ENCODE data around the gene LRMDA. TPM values are rescaled to one million over a fixed set of nuclear protein-coding genes. Genes with fewer than 3 reads are reported as not detected.

Gene LRMDA
- total and polyA plus RNA-seq, 2 of the 4 experiments (the other 2 are of a cell fraction), result 0.07 TPM; not detected in 1

DNA sequence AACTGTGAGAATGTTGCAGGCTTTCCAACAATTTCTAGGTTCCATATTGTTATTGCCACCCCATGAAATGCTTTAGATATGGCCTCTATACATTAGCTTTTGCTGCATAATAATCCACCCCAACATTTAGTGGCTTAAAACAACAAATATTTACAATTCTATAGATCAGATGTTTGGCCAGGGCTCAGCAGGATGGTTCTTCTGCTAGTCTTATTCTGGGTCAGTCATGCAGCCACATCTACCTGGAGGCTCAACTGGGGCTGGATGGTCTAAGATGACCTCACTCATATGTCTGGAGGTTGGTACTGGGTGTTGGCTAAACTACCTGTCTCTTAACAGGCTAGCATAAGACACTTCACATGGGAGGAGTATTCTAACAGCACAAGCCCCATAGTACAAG lies 607.3 kb downstream of the LRMDA start:
- no peak overlapping the region for H2BK5ac ChIP-seq (ENCODE audit: low read depth, low read length, poor library complexity, severe bottlenecking)
- CTCF ChIA-PET, result no interaction called here
- H3K23ac ChIP-seq (ENCODE audit: low read depth, low read length), result no peak overlapping the region
- no peak overlapping the region for H3K14ac ChIP-seq (replicated peaks; ENCODE audit: low read depth, low read length)
- H2AK9ac ChIP-seq (replicated peaks; ENCODE audit: low read depth, low read length, poor library complexity), result no peak overlapping the region
- H3K9me3 ChIP-seq (ENCODE audit: control insufficient read depth, insufficient read depth, low read length), result peaks cover 2% of the 10 kb centered on the region
- ATAC-seq (ENCODE audit: low read depth) (no peak), DNase-seq (no peak)
- intact Hi-C loops (cut with micrococcal nuclease), result loop anchor here (5.0 to 10.0 kb wide), 2 partner anchors 949 to 1076 kb away; no protein-coding TSS in a partner anchor
- no peak overlapping the region for H2BK120ac ChIP-seq (ENCODE audit: low read depth, low read length)
- H2BK20ac ChIP-seq (ENCODE audit: low read depth, low read length), result no peak overlapping the region
- no peaks in the 10 kb centered on the region for H3K79me1 ChIP-seq (ENCODE audit: low read depth in 1 of 2, low read length in 2 of 2)
- no peak overlapping the region for H3K56ac ChIP-seq (ENCODE audit: extremely low read depth, insufficient read depth, low read length)
- TF ChIP-seq NFE2L2 (IDR thresholded peaks at IDR 0.05; ENCODE audit: low read depth, low read length) (no peak), CEBPB (IDR thresholded peaks at IDR 0.05; ENCODE audit: low read depth, low read length) (no peak), CTCF (conservative IDR thresholded peaks at IDR 0.05; ENCODE audit: low read depth, low read length) (no peak), RAD21 (IDR thresholded peaks at IDR 0.05; ENCODE audit: low read length) (no peak)
- no peak overlapping the region for H3K4me2 ChIP-seq (ENCODE audit: low read depth, low read length)
- no peaks in the 10 kb centered on the region for H3K36me3 ChIP-seq (ENCODE audit: control insufficient read depth, insufficient read depth, low read length)
- in situ Hi-C loops (cut with MboI; ENCODE audit: low sequenced_read_pairs), result loop anchor here (10.0 to 25.0 kb wide), 2 partner anchors 506 to 626 kb away; partner anchors contain the start of gene ZNF503
- no peak overlapping the region for H2AK5ac ChIP-seq (ENCODE audit: low read depth, low read length)
- no peak overlapping the region for H4K8ac ChIP-seq (ENCODE audit: low read depth in 2 of 2, low read length in 2 of 2)
- no peaks in the 10 kb centered on the region for H3K4me1 ChIP-seq (ENCODE audit: control insufficient read depth, insufficient read depth, low read length)
- H4K5ac ChIP-seq (ENCODE audit: low read depth, low read length), result no peak overlapping the region
- BruUV-seq (replicated peaks), result no TSS peak
- H2AFZ ChIP-seq (replicated peaks; ENCODE audit: low read length, poor library complexity), result no peak overlapping the region
- peaks cover 2% of the 10 kb centered on the region; the same call in 1 of the 2 replicates for H3K9me1 ChIP-seq (ENCODE audit: insufficient read depth, low read length)
- POLR2A ChIA-PET (ENCODE audit: unreplicated experiment), result no interaction called here
- H3K4ac ChIP-seq (ENCODE audit: low read depth, low read length), result no peak overlapping the region
- no peaks in the 10 kb centered on the region; the same call in 1 of the 2 replicates for H3K27me3 ChIP-seq (ENCODE audit: control insufficient read depth, insufficient read depth, low read length)
- H3K18ac ChIP-seq (ENCODE audit: low read depth, low read length), result no peak overlapping the region
- dilution Hi-C loops (cut with HindIII; ENCODE audit: low sequenced_read_pairs, unreplicated experiment), result no loop called here
- H4K91ac ChIP-seq (ENCODE audit: insufficient read depth, low read depth, low read length), result no peak overlapping the region
- H3K4me3 ChIP-seq (ENCODE audit: insufficient read depth, low read depth, low read length), result no peak overlapping the region
- no peak overlapping the region for H3K9ac ChIP-seq (ENCODE audit: low read depth, low read length)
- H4K20me1 ChIP-seq (ENCODE audit: insufficient read depth, low read length), result no peaks in the 10 kb centered on the region
- no peak overlapping the region for H3K27ac ChIP-seq (ENCODE audit: insufficient read depth, low read length)
- H2BK15ac ChIP-seq (ENCODE audit: low read depth, low read length), result no peak overlapping the region

All from IMR-90 (cell line).